GM23338 (cell line): Measurements from ENCODE around the gene PRKAG1.

Source experiments
- CREB1 ChIP-seq: fragments of 250-450 bp; sonication (Bioruptor Pico); IDR thresholded peaks from 2 replicates; pipeline ENCODE4 v1.5.0; 2020; ENCODE audit warnings: low read depth, mild to moderate bottlenecking, moderate library complexity
- CTCF ChIP-seq, 2 experiments: fragments of 200-600 bp in 1 of 2; sonication (generic) in 1 of 2; conservative IDR thresholded peaks; 2 replicates each; pipeline versions ENCODE4 v1.5.1 to v1.6.1; 2016 to 2017; ENCODE audit warnings: antibody characterized with exemption in 2 of 2, low read depth in 2 of 2, mild to moderate bottlenecking in 2 of 2, moderate library complexity in 1 of 2
- ETS1 ChIP-seq: IDR thresholded peaks from 2 replicates; pipeline ENCODE4 v1.6.1; 2016; ENCODE audit warnings: antibody characterized with exemption
- NANOG ChIP-seq: IDR thresholded peaks from 2 replicates; pipeline ENCODE4 v1.6.1; 2016; ENCODE audit warnings: antibody characterized with exemption, borderline replicate concordance
- POLR2AphosphoS5 ChIP-seq: IDR thresholded peaks from 2 replicates; pipeline ENCODE4 v1.6.1; 2016; ENCODE audit warnings: antibody characterized with exemption, low read depth
- ZNF114 ChIP-seq: fragments of 250-450 bp; sonication (Bioruptor Pico); IDR thresholded peaks from 2 replicates; pipeline ENCODE4 v1.5.0; 2020; ENCODE audit warnings: mild to moderate bottlenecking, moderate library complexity

- TF ChIP-seq ZNF114 (CRISPR knock-in tag): no peak
- no peak for TF ChIP-seq CTCF (conservative IDR thresholded peaks at IDR 0.05; ENCODE audit: low read depth in 2 of 2)
- TF ChIP-seq CREB1: no peak
- no peak for TF ChIP-seq POLR2AphosphoS5
- TF ChIP-seq NANOG: no peak
- no peak for TF ChIP-seq ETS1
Observed at GRCh38 chr12:48990552-48990951, 28.0 kb downstream of the PRKAG1 start.
